Type B pancreatic cell (in vitro differentiated cells): ENCODE results near the gene NELL1. TPM values are rescaled to one million over a fixed set of nuclear protein-coding genes. Genes with fewer than 3 reads are reported as not detected.

Source experiments
- DNase-seq: peaks from one replicate; pipeline ENCODE4 v3.0.0; 2021; ENCODE audit warnings: mixed read lengths; ENCODE audit not compliant: unreplicated experiment; ENCODE audit errors: extremely low spot score
- H3K27ac Mint-ChIP-seq: 2 replicates; pipeline ENCODE4 v1.8.0; 2021; ENCODE audit warnings: mild to moderate bottlenecking, mixed read lengths
- H3K27me3 Mint-ChIP-seq: 2 replicates; pipeline ENCODE4 v1.8.0; 2021; ENCODE audit warnings: mixed read lengths
- H3K36me3 Mint-ChIP-seq: 2 replicates; pipeline ENCODE4 v1.8.0; 2021; ENCODE audit warnings: mixed read lengths
- H3K4me1 Mint-ChIP-seq: one replicate; pipeline ENCODE4 v1.8.0; 2021; ENCODE audit warnings: mixed read lengths; ENCODE audit not compliant: unreplicated experiment
- H3K4me3 Mint-ChIP-seq: 2 replicates; pipeline ENCODE4 v1.8.0; 2021; ENCODE audit warnings: mild to moderate bottlenecking, mixed read lengths
- H3K9me3 Mint-ChIP-seq: 2 replicates; pipeline ENCODE4 v1.8.0; 2021; ENCODE audit warnings: mixed read lengths
- CTCF ChIP-seq: fragments of 200-600 bp; sonication (generic); conservative IDR thresholded peaks from 2 replicates; pipeline ENCODE4 v1.5.0; 2021; ENCODE audit warnings: antibody characterized with exemption, mild to moderate bottlenecking
- total RNA-seq: library from RNA; stranded (reverse); gene quantifications from 2 replicates; pipeline ENCODE4 v1.2.1, GENCODE V29; 2021; ENCODE audit warnings: low replicate concordance

Gene NELL1
- total RNA-seq, 1 donor from 2014 or later = 16.9 TPM

- Mint-ChIP-seq H3K36me3 (no peaks in the 10 kb centered on the region), H3K27ac (no peak overlapping the region), H3K9me3 (peaks cover 8% of the 10 kb centered on the region), H3K27me3 (peaks cover 3% of the 10 kb centered on the region), H3K4me1 (peaks cover 5% of the 10 kb centered on the region), H3K4me3 (no peak overlapping the region)
- no peak for TF ChIP-seq CTCF
- DNase-seq = no peak
These were observed 155.4 kb downstream of the NELL1 start for GRCh38 chr11:20824773-20825172.

- no peaks in the 10 kb centered on the region for H3K27me3 Mint-ChIP-seq
- H3K27ac Mint-ChIP-seq = no peak overlapping the region
- TF ChIP-seq CTCF = no peak
- H3K9me3 Mint-ChIP-seq = no peaks in the 10 kb centered on the region
- no peak overlapping the region for H3K4me3 Mint-ChIP-seq
- no peaks in the 10 kb centered on the region for H3K36me3 Mint-ChIP-seq
- H3K4me1 Mint-ChIP-seq = no peaks in the 10 kb centered on the region
- no peak for DNase-seq
These were observed 166.2 kb downstream of the NELL1 start for GRCh38 chr11:20835561-20835960.

GRCh38 chr11:20839231-20839630, 169.8 kb downstream of the NELL1 start:
- no peak overlapping the region for H3K4me3 Mint-ChIP-seq
- no peaks in the 10 kb centered on the region for H3K27me3 Mint-ChIP-seq
- H3K36me3 Mint-ChIP-seq = no peaks in the 10 kb centered on the region
- no peaks in the 10 kb centered on the region for H3K4me1 Mint-ChIP-seq
- no peak overlapping the region for H3K27ac Mint-ChIP-seq
- TF ChIP-seq CTCF = no peak
- no peak for DNase-seq
- no peaks in the 10 kb centered on the region for H3K9me3 Mint-ChIP-seq

GRCh38 chr11:20840341-20840740, 171.0 kb downstream of the NELL1 start:
- no peaks in the 10 kb centered on the region for H3K9me3 Mint-ChIP-seq
- no peak for DNase-seq
- H3K4me1 Mint-ChIP-seq = no peaks in the 10 kb centered on the region
- no peak overlapping the region for H3K27ac Mint-ChIP-seq
- no peak for TF ChIP-seq CTCF
- no peaks in the 10 kb centered on the region for H3K27me3 Mint-ChIP-seq
- no peaks in the 10 kb centered on the region for H3K36me3 Mint-ChIP-seq
- H3K4me3 Mint-ChIP-seq = no peak overlapping the region

- no peaks in the 10 kb centered on the region for H3K36me3 Mint-ChIP-seq
- no peaks in the 10 kb centered on the region for H3K27me3 Mint-ChIP-seq
- no peak overlapping the region for H3K4me3 Mint-ChIP-seq
- no peak overlapping the region for H3K27ac Mint-ChIP-seq
- no peaks in the 10 kb centered on the region for H3K4me1 Mint-ChIP-seq
- TF ChIP-seq CTCF = no peak
- no peak for DNase-seq
- H3K9me3 Mint-ChIP-seq = no peaks in the 10 kb centered on the region
These were observed 174.8 kb downstream of the NELL1 start for GRCh38 chr11:20844216-20844615.

- Mint-ChIP-seq H3K4me1 (no peaks in the 10 kb centered on the region), H3K4me3 (no peak overlapping the region), H3K27me3 (no peaks in the 10 kb centered on the region), H3K27ac (no peak overlapping the region), H3K36me3 (no peaks in the 10 kb centered on the region), H3K9me3 (no peaks in the 10 kb centered on the region)
- no peak for DNase-seq
- TF ChIP-seq CTCF = no peak
These were observed 175.2 kb downstream of the NELL1 start for GRCh38 chr11:20844630-20845029.
